OCI-LY1 (cell line): ENCODE measurements around the gene ZNF444.

Source experiments
- H2AFZ ChIP-seq: fragments of 200-600 bp; sonication (generic), shearing (Covaris generic); 2 replicates; pipeline ENCODE4 v1.6.0; 2014; ENCODE audit warnings: antibody characterized with exemption, mild to moderate bottlenecking, low read length
- H3F3A ChIP-seq: fragments of 200-600 bp; sonication (generic), shearing (Covaris generic); 2 replicates; pipeline ENCODE4 v1.6.0; 2014; ENCODE audit warnings: mild to moderate bottlenecking, antibody characterized with exemption, low read length, moderate library complexity; ENCODE audit not compliant: insufficient read depth
- H3K27ac ChIP-seq: fragments of 200-600 bp; sonication (generic); 2 replicates; pipeline ENCODE4 v1.5.1; 2014; ENCODE audit warnings: low read length, mixed run types, mild to moderate bottlenecking, low read depth; ENCODE audit not compliant: poor library complexity, severe bottlenecking
- H3K27me3 ChIP-seq: fragments of 200-600 bp; sonication (generic); 2 replicates; pipeline ENCODE4 v1.6.0; 2014; ENCODE audit warnings: antibody characterized with exemption, mild to moderate bottlenecking, low read length, moderate library complexity; ENCODE audit not compliant: insufficient read depth
- H3K36me3 ChIP-seq: fragments of 200-600 bp; sonication (generic); 2 replicates; pipeline ENCODE4 v1.6.1; 2014; ENCODE audit warnings: mild to moderate bottlenecking, antibody characterized with exemption, low read length, moderate library complexity, mixed read lengths; ENCODE audit not compliant: insufficient read depth
- H3K4me1 ChIP-seq: fragments of 200-600 bp; sonication (generic); 2 replicates; pipeline ENCODE4 v1.5.1; 2014; ENCODE audit warnings: mild to moderate bottlenecking, low read length, moderate library complexity; ENCODE audit not compliant: insufficient read depth, severe bottlenecking
- H3K4me2 ChIP-seq: fragments of 200-600 bp; sonication (generic), shearing (Covaris generic); 2 replicates; pipeline ENCODE4 v1.6.1; 2014; ENCODE audit warnings: low read length
- H3K4me3 ChIP-seq: fragments of 200-600 bp; sonication (generic); 2 replicates; pipeline ENCODE4 v1.5.1; 2014; ENCODE audit warnings: low read length, low read depth, mild to moderate bottlenecking, mixed read lengths; ENCODE audit not compliant: poor library complexity, severe bottlenecking
- H3K79me2 ChIP-seq: fragments of 200-600 bp; shearing (Covaris generic); 2 replicates; pipeline ENCODE4 v1.6.1; 2016; ENCODE audit warnings: mixed run types, low read length, mixed read lengths; ENCODE audit not compliant: insufficient read depth
- H3K9ac ChIP-seq: fragments of 200-600 bp; sonication (generic), shearing (Covaris generic); 2 replicates; pipeline ENCODE4 v1.6.1; 2014; ENCODE audit warnings: mild to moderate bottlenecking, low read length, mixed read lengths
- H3K9me2 ChIP-seq: fragments of 200-600 bp; sonication (generic), shearing (Covaris generic); 2 replicates; pipeline ENCODE4 v1.6.1; 2014; ENCODE audit warnings: low read depth, mild to moderate bottlenecking, low read length, mixed read lengths
- H3K9me3 ChIP-seq: fragments of 200-600 bp; shearing (Covaris generic); 2 replicates; pipeline ENCODE4 v1.6.1; 2014; ENCODE audit warnings: low read length, mixed read lengths
- H4K20me1 ChIP-seq: fragments of 200-600 bp; sonication (generic), shearing (Covaris generic); 2 replicates; pipeline ENCODE4 v1.6.0; 2016; ENCODE audit warnings: mild to moderate bottlenecking, low read length; ENCODE audit not compliant: insufficient read depth
- EZH2 ChIP-seq: fragments of 200-600 bp; sonication (generic), shearing (Covaris generic); IDR thresholded peaks from 2 replicates; pipeline ENCODE4 v1.8.0; 2017; ENCODE audit warnings: borderline replicate concordance, mixed run types, mild to moderate bottlenecking, antibody characterized with exemption, low read length, moderate library complexity, mixed read lengths
- TF ChIP-seq, protein P1 (sequence below): fragments of 200-600 bp; sonication (generic), shearing (Covaris generic); IDR thresholded peaks from 2 replicates; pipeline ENCODE4 v1.5.1; 2017; ENCODE audit warnings: mild to moderate bottlenecking, antibody characterized with exemption, low read length, moderate library complexity, mixed read lengths

ZNF444 gene

GRCh38 chr19:56144831-56145230 is 3.7 kb downstream of the ZNF444 start:
- Histone ChIP-seq H3K27ac (no peak overlapping the region), H3K9me2 (no peaks in the 10 kb centered on the region), H3K4me2 (no peak overlapping the region), H4K20me1 (no peaks in the 10 kb centered on the region), H3K79me2 (peaks cover 15% of the 10 kb centered on the region), H3K9ac (no peak overlapping the region), H2AFZ (no peak overlapping the region), H3K4me1 (peaks cover 26% of the 10 kb centered on the region), H3K27me3 (no peaks in the 10 kb centered on the region), H3K9me3 (no peaks in the 10 kb centered on the region), H3K4me3 (no peak overlapping the region), H3F3A (no peaks in the 10 kb centered on the region), H3K36me3 (peaks cover 32% of the 10 kb centered on the region)
- TF ChIP-seq, protein P1, sequence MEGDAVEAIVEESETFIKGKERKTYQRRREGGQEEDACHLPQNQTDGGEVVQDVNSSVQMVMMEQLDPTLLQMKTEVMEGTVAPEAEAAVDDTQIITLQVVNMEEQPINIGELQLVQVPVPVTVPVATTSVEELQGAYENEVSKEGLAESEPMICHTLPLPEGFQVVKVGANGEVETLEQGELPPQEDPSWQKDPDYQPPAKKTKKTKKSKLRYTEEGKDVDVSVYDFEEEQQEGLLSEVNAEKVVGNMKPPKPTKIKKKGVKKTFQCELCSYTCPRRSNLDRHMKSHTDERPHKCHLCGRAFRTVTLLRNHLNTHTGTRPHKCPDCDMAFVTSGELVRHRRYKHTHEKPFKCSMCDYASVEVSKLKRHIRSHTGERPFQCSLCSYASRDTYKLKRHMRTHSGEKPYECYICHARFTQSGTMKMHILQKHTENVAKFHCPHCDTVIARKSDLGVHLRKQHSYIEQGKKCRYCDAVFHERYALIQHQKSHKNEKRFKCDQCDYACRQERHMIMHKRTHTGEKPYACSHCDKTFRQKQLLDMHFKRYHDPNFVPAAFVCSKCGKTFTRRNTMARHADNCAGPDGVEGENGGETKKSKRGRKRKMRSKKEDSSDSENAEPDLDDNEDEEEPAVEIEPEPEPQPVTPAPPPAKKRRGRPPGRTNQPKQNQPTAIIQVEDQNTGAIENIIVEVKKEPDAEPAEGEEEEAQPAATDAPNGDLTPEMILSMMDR = no peak
- no peak for TF ChIP-seq EZH2

- TF ChIP-seq, protein P1 = no peak
- no peak for TF ChIP-seq EZH2
- H3K4me1 ChIP-seq = peaks cover 20% of the 10 kb centered on the region
- H4K20me1 ChIP-seq = no peaks in the 10 kb centered on the region
- no peak overlapping the region for H3K9ac ChIP-seq
- H3K36me3 ChIP-seq = peaks cover 32% of the 10 kb centered on the region
- no peak overlapping the region for H3K4me2 ChIP-seq
- H3K79me2 ChIP-seq = peaks cover 15% of the 10 kb centered on the region
- no peaks in the 10 kb centered on the region for H3K9me3 ChIP-seq
- H3F3A ChIP-seq = no peaks in the 10 kb centered on the region
- no peak overlapping the region for H3K27ac ChIP-seq
- H2AFZ ChIP-seq = no peak overlapping the region
- no peak overlapping the region for H3K4me3 ChIP-seq
- H3K9me2 ChIP-seq = no peaks in the 10 kb centered on the region
- H3K27me3 ChIP-seq = no peaks in the 10 kb centered on the region
Observed at GRCh38 chr19:56145698-56146097, 4.6 kb downstream of the ZNF444 start.

GRCh38 chr19:56146904-56147303 is 5.8 kb downstream of the ZNF444 start:
- Histone ChIP-seq H3K27me3 (no peaks in the 10 kb centered on the region), H3K9me3 (no peaks in the 10 kb centered on the region), H3K9ac (no peak overlapping the region), H3K9me2 (no peaks in the 10 kb centered on the region), H3K27ac (no peak overlapping the region), H3K4me3 (no peak overlapping the region), H3F3A (no peaks in the 10 kb centered on the region), H3K36me3 (peaks cover 32% of the 10 kb centered on the region), H3K4me2 (no peak overlapping the region), H3K4me1 (peaks cover 18% of the 10 kb centered on the region), H2AFZ (no peak overlapping the region), H4K20me1 (no peaks in the 10 kb centered on the region), H3K79me2 (peaks cover 12% of the 10 kb centered on the region)
- no peak for TF ChIP-seq EZH2
- TF ChIP-seq, protein P1 = no peak
